Lung (tissue), 12 donors: ENCODE measurements around the gene UBA1. TPM values are rescaled to one million over a fixed set of nuclear protein-coding genes. Genes with fewer than 3 reads are reported as not detected.

Experiments used
- ATAC-seq: fragments of 200-7000 bp; cut with Tn5 transposase; one replicate; pipeline ENCODE4 v1.9.1; 2020; ENCODE audit warnings: moderate number of reproducible peaks; ENCODE audit not compliant: insufficient read depth, low FRiP score
- DNase-seq, 3 donors: peaks; one replicate each; pipeline ENCODE4 v3.0.0-alpha.2; 2013 to 2017
- H3K27ac ChIP-seq, 2 donors: one replicate each; pipeline ENCODE4 v1.5.1; 2013; ENCODE audit warnings: mild to moderate bottlenecking in 2 of 2, moderate library complexity in 2 of 2, control low read depth in 1 of 2, inconsistent platforms in 1 of 2, low read depth in 1 of 2, low read length in 1 of 2
- H3K27me3 ChIP-seq, 3 donors: one replicate each; pipeline ENCODE4 v1.5.1; 2013; ENCODE audit warnings: low read length in 2 of 3; ENCODE audit not compliant: control insufficient read depth in 3 of 3, insufficient read depth in 3 of 3
- H3K36me3 ChIP-seq, 4 donors: one replicate each; pipeline ENCODE4 v1.5.1; 2013; ENCODE audit warnings: low read length in 4 of 4, mild to moderate bottlenecking in 1 of 4, moderate library complexity in 1 of 4; ENCODE audit not compliant: control insufficient read depth in 4 of 4, insufficient read depth in 4 of 4
- H3K4me1 ChIP-seq, 5 donors: one replicate each; pipeline ENCODE4 v1.5.1; 2013; ENCODE audit warnings: low read length in 5 of 5, mild to moderate bottlenecking in 2 of 5, moderate library complexity in 1 of 5; ENCODE audit not compliant: control insufficient read depth in 5 of 5, insufficient read depth in 5 of 5
- H3K4me3 ChIP-seq: one replicate; pipeline ENCODE4 v1.5.1; 2013; ENCODE audit warnings: mild to moderate bottlenecking, control low read depth, moderate library complexity
- H3K9ac ChIP-seq, 2 donors: one replicate each; pipeline ENCODE4 v1.5.1; 2013; ENCODE audit warnings: low read length in 2 of 2, control low read depth in 1 of 2; ENCODE audit not compliant: insufficient read depth in 1 of 2
- H3K9me3 ChIP-seq, 4 donors: one replicate each; pipeline ENCODE4 v1.5.1; 2013; ENCODE audit warnings: low read length in 3 of 4, mild to moderate bottlenecking in 1 of 4, moderate library complexity in 1 of 4; ENCODE audit not compliant: control insufficient read depth in 4 of 4, insufficient read depth in 3 of 4
- CTCF ChIP-seq: IDR thresholded peaks from 2 replicates; pipeline ENCODE4 v1.5.1; 2012; ENCODE audit warnings: mild to moderate bottlenecking; ENCODE audit errors: control extremely low read depth, extremely low read depth
- WGBS, 2 donors: extraction: QIAGEN DNeasy Blood & Tissue Kit; methylation state at CpG; one replicate each; pipeline ENCODE4 v1.1.7; 2013; 5-methylcytosine and 5-hydroxymethylcytosine counted together
- polyA plus RNA-seq, 2 donors: library from polyadenylated mRNA; stranded (reverse); fragments of 200-250 nt; gene quantifications; one replicate each; pipeline ENCODE4 v1.2.1, GENCODE V29; 2013
- total RNA-seq, 2 donors: library from RNA; depleted of rRNA in 1 of 2; stranded (reverse); fragments of >200 nt in 1 of 2; gene quantifications; one replicate each; pipeline ENCODE4 v1.2.1, GENCODE V29; 2014 to 2021
- donor health status: control.
- donor health status: control.
- donor health status: Bipolar disorder and iron deficiency.
- donor health status: healthy.
- donor health status: DM: yes; HTN: yes; CAD: no.

Gene UBA1
- total and polyA plus RNA-seq, 4 donors = 92.5 to 221 (median 131) TPM

GRCh38 chrX:47158131-47158530 is 35.5 kb upstream of the UBA1 start:
- ATAC-seq = no peak
- no peak for DNase-seq
- 93 to 100% methylated on average over 7 to 16 of the region's 16 CpGs for WGBS, 2 donors

GRCh38 chrX:47158781-47159180 is 34.8 kb upstream of the UBA1 start:
- H3K36me3 ChIP-seq = peaks cover 0 to 3% (median 0%) of the 10 kb centered on the region in 4 donors
- no peak overlapping the region for H3K4me3 ChIP-seq
- no peak for TF ChIP-seq CTCF
- DNase-seq (no peak), ATAC-seq (no peak)
- H3K27me3 ChIP-seq = peaks cover 0 to 4% (median 2%) of the 10 kb centered on the region in 3 donors
- H3K27ac ChIP-seq = no peak overlapping the region
- no peak overlapping the region for H3K9ac ChIP-seq
- WGBS, 2 donors = 94 to 100% methylated on average over 5 of the region's 5 CpGs
- H3K9me3 ChIP-seq = peaks cover 0 to 6% (median 0%) of the 10 kb centered on the region in 4 donors
- H3K4me1 ChIP-seq = no peaks in the 10 kb centered on the region

More at GRCh38 chrX:47158131-47158530, 35.5 kb upstream of the UBA1 start:
- Histone ChIP-seq H3K9ac (no peak overlapping the region), H3K9me3 (peaks cover 0 to 6% (median 0%) of the 10 kb centered on the region in 4 donors), H3K27ac (no peak overlapping the region), H3K27me3 (peaks cover 0 to 4% (median 2%) of the 10 kb centered on the region in 3 donors), H3K4me1 (no peaks in the 10 kb centered on the region), H3K36me3 (peaks cover 0 to 3% (median 0%) of the 10 kb centered on the region in 4 donors), H3K4me3 (no peak overlapping the region)
- TF ChIP-seq CTCF = no peak

GRCh38 chrX:47160781-47161180 is 32.8 kb upstream of the UBA1 start:
- WGBS, 2 donors = 74 to 91% methylated on average over 4 of the region's 4 CpGs
- TF ChIP-seq CTCF = no peak
- Histone ChIP-seq H3K9ac (no peak overlapping the region), H3K27me3 (peaks cover 0 to 2% (median 0%) of the 10 kb centered on the region in 3 donors), H3K27ac (no peak overlapping the region), H3K4me1 (no peaks in the 10 kb centered on the region), H3K36me3 (peaks cover 0 to 5% (median 0%) of the 10 kb centered on the region in 4 donors), H3K9me3 (peaks cover 0 to 6% (median 0%) of the 10 kb centered on the region in 4 donors), H3K4me3 (no peak overlapping the region)
- DNase-seq (no peak), ATAC-seq (no peak)
